ENCODE data around the gene POU6F1.

POU6F1 gene

DNA sequence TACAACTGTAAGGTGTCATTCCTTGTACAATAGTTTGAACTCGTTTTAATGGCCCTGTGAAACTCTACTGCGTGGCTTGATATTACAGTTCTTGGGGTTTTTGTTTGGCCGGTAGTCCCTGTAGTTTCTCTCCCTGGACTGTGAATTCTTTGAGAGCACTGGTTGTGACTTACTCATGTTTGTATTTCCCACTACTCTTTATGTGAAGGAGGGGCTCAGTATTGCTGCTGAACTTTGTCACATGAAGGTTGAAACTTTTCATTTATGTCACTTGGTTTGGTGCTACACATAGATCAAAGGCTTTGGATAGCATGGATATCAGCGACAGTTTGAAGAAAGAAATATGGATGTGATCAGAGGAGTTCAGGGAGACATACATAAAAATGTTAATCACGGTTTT is 1.5 kb upstream of the POU6F1 start:
- peak overlapping the region; percentile 83 for H3K4me3 ChIP-seq (ENCODE audit: low read length, poor library complexity, severe bottlenecking)
- no peaks in the 10 kb centered on the region for H3F3A ChIP-seq (ENCODE audit: low read depth)
- no peaks in the 10 kb centered on the region for H4K20me1 ChIP-seq (ENCODE audit: insufficient read depth, low read length, poor library complexity, severe bottlenecking)
- no peaks in the 10 kb centered on the region for H3K79me2 ChIP-seq (ENCODE audit: insufficient read depth, low read length)
- H3K4me1 ChIP-seq (ENCODE audit: insufficient read depth, low read length, poor library complexity, severe bottlenecking), result peaks cover 14% of the 10 kb centered on the region
- no peaks in the 10 kb centered on the region for H3K9me3 ChIP-seq (ENCODE audit: insufficient read depth, low read depth, low read length)
- no peaks in the 10 kb centered on the region for H3K27me3 ChIP-seq (ENCODE audit: insufficient read depth, low read length, poor library complexity, severe bottlenecking)
- no peaks in the 10 kb centered on the region for H3K36me3 ChIP-seq (ENCODE audit: insufficient read depth, low read length)
- H3K4me2 ChIP-seq (ENCODE audit: low read depth, low read length, poor library complexity, severe bottlenecking), result peak overlapping the region; percentile 89
- no peaks in the 10 kb centered on the region for H3K9me2 ChIP-seq (replicated peaks; ENCODE audit: low read depth, low read length)
- H2AFZ ChIP-seq (ENCODE audit: low read length), result no peak overlapping the region; the same call in 1 of the 2 replicates
- TF ChIP-seq CTCF (conservative IDR thresholded peaks at IDR 0.05; ENCODE audit: low read length) (no peak), EZH2phosphoT487 (IDR thresholded peaks at IDR 0.05; ENCODE audit: borderline replicate concordance) (no peak)
- peak overlapping the region; percentile 79 for H3K9ac ChIP-seq (ENCODE audit: low read depth, low read length, poor library complexity, severe bottlenecking)

DNA sequence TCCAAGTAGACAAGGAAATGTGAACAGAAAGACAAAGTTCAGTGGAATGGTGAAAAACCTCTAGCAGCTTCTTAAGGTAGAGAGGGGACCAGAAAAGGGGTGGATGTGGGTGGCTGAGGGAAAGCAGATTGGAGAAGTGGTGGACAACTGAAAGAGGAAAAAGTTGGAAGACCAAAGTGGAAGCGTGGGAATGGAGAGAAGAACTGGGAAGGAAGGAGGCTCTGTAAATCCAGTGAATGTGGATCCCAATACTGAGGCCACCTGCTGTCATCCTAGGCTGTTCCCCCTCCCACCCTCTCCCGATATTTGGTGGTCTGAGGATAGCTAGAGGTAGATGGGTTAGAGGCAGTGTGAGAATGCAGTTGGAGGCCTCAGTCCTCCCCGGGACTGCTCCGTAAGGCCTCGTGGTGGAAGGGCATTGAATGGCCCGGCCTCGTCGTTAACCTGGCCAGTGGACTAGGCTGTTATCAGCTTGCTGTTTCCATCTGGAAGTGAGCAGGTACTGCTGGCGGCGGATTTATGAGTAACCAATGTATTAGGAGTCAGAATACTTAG is 822 bp upstream of the POU6F1 start:
- Histone ChIP-seq H3K4me2 (ENCODE audit: low read depth, low read length, poor library complexity, severe bottlenecking) (peak overlapping the region; percentile 89), H3K9me3 (ENCODE audit: insufficient read depth, low read depth, low read length) (no peaks in the 10 kb centered on the region), H3F3A (ENCODE audit: low read depth) (no peaks in the 10 kb centered on the region), H3K9ac (ENCODE audit: low read depth, low read length, poor library complexity, severe bottlenecking) (peak overlapping the region; percentile 79), H2AFZ (ENCODE audit: low read length) (peak overlapping the region; percentile 95), H3K9me2 (replicated peaks; ENCODE audit: low read depth, low read length) (no peaks in the 10 kb centered on the region), H3K4me1 (ENCODE audit: insufficient read depth, low read length, poor library complexity, severe bottlenecking) (peaks cover 14% of the 10 kb centered on the region), H4K20me1 (ENCODE audit: insufficient read depth, low read length, poor library complexity, severe bottlenecking) (no peaks in the 10 kb centered on the region), H3K27me3 (ENCODE audit: insufficient read depth, low read length, poor library complexity, severe bottlenecking) (no peaks in the 10 kb centered on the region), H3K4me3 (ENCODE audit: low read length, poor library complexity, severe bottlenecking) (peak overlapping the region; percentile 83), H3K79me2 (ENCODE audit: insufficient read depth, low read length) (no peaks in the 10 kb centered on the region), H3K36me3 (ENCODE audit: insufficient read depth, low read length) (no peaks in the 10 kb centered on the region)
- no peak for TF ChIP-seq EZH2phosphoT487 (IDR thresholded peaks at IDR 0.05; ENCODE audit: borderline replicate concordance)
- no peak for TF ChIP-seq CTCF (conservative IDR thresholded peaks at IDR 0.05; ENCODE audit: low read length)

DNA sequence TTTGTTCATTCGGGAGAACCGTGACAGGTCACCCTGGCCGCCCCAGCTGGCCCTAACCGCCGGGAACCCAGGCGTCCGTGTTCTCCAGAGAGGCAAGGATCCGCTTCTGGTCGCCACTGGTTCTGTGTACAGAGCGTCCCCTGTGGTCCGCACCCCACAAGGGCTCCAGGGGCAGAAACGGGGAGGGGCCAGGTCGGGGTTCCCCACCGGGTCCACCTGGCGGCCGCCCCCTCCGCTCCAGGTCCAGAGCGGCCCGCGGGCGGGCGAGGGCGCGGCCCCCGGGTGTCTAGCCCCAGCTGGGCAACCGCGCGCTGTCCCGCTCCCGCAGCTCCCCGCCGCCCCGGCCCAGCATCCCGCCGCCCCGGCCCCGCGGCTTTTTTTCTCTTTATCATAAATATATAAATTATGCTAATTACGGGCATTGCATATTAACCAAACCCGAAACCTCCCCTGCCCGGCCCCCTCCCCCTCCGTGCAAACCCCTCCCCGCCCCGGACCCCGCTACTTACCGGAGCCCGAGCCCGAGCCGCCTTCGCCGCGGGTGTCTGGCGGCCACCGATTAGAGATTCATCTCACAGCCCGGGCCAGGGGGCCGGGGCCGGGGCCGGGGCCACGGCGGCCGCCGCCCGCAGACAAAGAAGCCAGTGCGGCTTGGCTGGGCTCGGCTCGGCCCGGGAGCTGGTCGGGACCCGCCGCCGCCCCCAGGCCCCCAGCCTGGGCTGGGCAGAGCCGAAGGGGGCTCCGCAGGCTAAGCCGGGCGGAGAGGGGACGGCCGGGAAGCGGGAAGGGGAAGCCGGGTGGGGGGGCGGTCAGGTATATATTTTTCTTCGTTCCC is 512 bp downstream of the POU6F1 start:
- H3K4me2 ChIP-seq (ENCODE audit: low read depth, low read length, poor library complexity, severe bottlenecking), result peak overlapping the region; percentile 89
- H3K9me3 ChIP-seq (ENCODE audit: insufficient read depth, low read depth, low read length), result no peaks in the 10 kb centered on the region
- TF ChIP-seq EZH2phosphoT487 (IDR thresholded peaks at IDR 0.05; ENCODE audit: borderline replicate concordance) (no peak), CTCF (conservative IDR thresholded peaks at IDR 0.05; ENCODE audit: low read length) (no peak; the same call in 1 of the 2 replicates)
- no peaks in the 10 kb centered on the region for H3F3A ChIP-seq (ENCODE audit: low read depth)
- H3K9me2 ChIP-seq (replicated peaks; ENCODE audit: low read depth, low read length), result no peaks in the 10 kb centered on the region
- H3K79me2 ChIP-seq (ENCODE audit: insufficient read depth, low read length), result no peaks in the 10 kb centered on the region
- peak overlapping the region; percentile 83 for H3K4me3 ChIP-seq (ENCODE audit: low read length, poor library complexity, severe bottlenecking)
- peaks cover 14% of the 10 kb centered on the region for H3K4me1 ChIP-seq (ENCODE audit: insufficient read depth, low read length, poor library complexity, severe bottlenecking)
- H4K20me1 ChIP-seq (ENCODE audit: insufficient read depth, low read length, poor library complexity, severe bottlenecking), result no peaks in the 10 kb centered on the region
- H2AFZ ChIP-seq (ENCODE audit: low read length), result peak overlapping the region; percentile 95
- no peaks in the 10 kb centered on the region for H3K27me3 ChIP-seq (ENCODE audit: insufficient read depth, low read length, poor library complexity, severe bottlenecking)
- no peaks in the 10 kb centered on the region for H3K36me3 ChIP-seq (ENCODE audit: insufficient read depth, low read length)
- H3K9ac ChIP-seq (ENCODE audit: low read depth, low read length, poor library complexity, severe bottlenecking), result peak overlapping the region; percentile 79

Data from Loucy (cell line).